Measurements from ENCODE around the gene SEPHS2.

- TF ChIP-seq POLR2AphosphoS5 (IDR thresholded peaks at IDR 0.05) (no peak), CTCF (IDR thresholded peaks at IDR 0.05) (no peak), POLR2A (IDR thresholded peaks at IDR 0.05) (no peak), EP300 (IDR thresholded peaks at IDR 0.05) (no peak)
Observed at GRCh38 chr16:30429418-30429677, 16.3 kb downstream of the SEPHS2 start.
